GM06990 (cell line): ENCODE results near the gene CHIT1.
A peak's percentile ranks its signal among the peaks of the same experiment; 100 is the strongest.
"Not testable (repeated sequence)": the region's sequence is repeated elsewhere in the genome, so short reads cannot be mapped to it uniquely, and the experiment has no call there.

Experiments
- DNase-seq: peaks from one replicate; pipeline ENCODE4 v3.0.0-alpha.2; 2011; ENCODE audit not compliant: insufficient read length; ENCODE audit errors: extremely low read depth
- H3K27me3 ChIP-seq: replicated peaks from 2 replicates; pipeline ENCODE4 v1.6.0; 2011; ENCODE audit warnings: low read length; ENCODE audit not compliant: control insufficient read depth, insufficient read depth
- H3K36me3 ChIP-seq: 2 replicates; pipeline ENCODE4 v1.5.1; 2011; ENCODE audit warnings: low read length; ENCODE audit not compliant: control insufficient read depth, insufficient read depth
- H3K4me3 ChIP-seq: replicated peaks from 2 replicates; pipeline ENCODE4 v1.5.1; 2011; ENCODE audit warnings: low read depth, mild to moderate bottlenecking, control low read depth, low read length
- CTCF ChIP-seq: IDR thresholded peaks from 2 replicates; pipeline ENCODE4 v1.5.1; 2011; ENCODE audit warnings: low read length, control low read depth, mild to moderate bottlenecking, inconsistent platforms; ENCODE audit not compliant: insufficient read depth, poor library complexity, severe bottlenecking

CHIT1 gene

GRCh38 chr1:203267912-203268311 is 38.4 kb upstream of the CHIT1 start:
- DNase-seq: no peak
- H3K36me3 ChIP-seq: peaks cover 2% of the 10 kb centered on the region
- H3K27me3 ChIP-seq: no peaks in the 10 kb centered on the region
- H3K4me3 ChIP-seq: peak overlapping the region; percentile 64; the same call in 1 of the 2 replicates
- no peak for TF ChIP-seq CTCF

- Histone ChIP-seq H3K27me3 (no peaks in the 10 kb centered on the region), H3K36me3 (peaks cover 2% of the 10 kb centered on the region), H3K4me3 (peak overlapping the region; percentile 64)
- TF ChIP-seq CTCF: peak; percentile 90
- peak; percentile 81 for DNase-seq
Observed at GRCh38 chr1:203267347-203267846, 37.9 kb upstream of the CHIT1 start.

- DNase-seq, H3K36me3 ChIP-seq, H3K4me3 ChIP-seq, H3K27me3 ChIP-seq: not testable (repeated sequence)
Observed at GRCh38 chr1:203266140-203266539, 36.7 kb upstream of the CHIT1 start.

GRCh38 chr1:203265541-203265940 is 36.1 kb upstream of the CHIT1 start:
- no peak for DNase-seq
- Histone ChIP-seq H3K4me3 (no peak overlapping the region), H3K27me3 (no peaks in the 10 kb centered on the region), H3K36me3 (peaks cover 2% of the 10 kb centered on the region)
- TF ChIP-seq CTCF: no peak

- Histone ChIP-seq H3K36me3 (no peaks in the 10 kb centered on the region), H3K27me3 (no peaks in the 10 kb centered on the region), H3K4me3 (no peak overlapping the region)
- no peak for TF ChIP-seq CTCF
- DNase-seq: no peak
Observed at GRCh38 chr1:203264052-203264501, 34.6 kb upstream of the CHIT1 start.

GRCh38 chr1:203263496-203263895 is 34.0 kb upstream of the CHIT1 start:
- H3K4me3 ChIP-seq: no peak overlapping the region

GRCh38 chr1:203256636-203257035 is 27.2 kb upstream of the CHIT1 start:
- H3K36me3 ChIP-seq, H3K4me3 ChIP-seq, H3K27me3 ChIP-seq, DNase-seq: not testable (repeated sequence)

More at GRCh38 chr1:203263496-203263895, 34.0 kb upstream of the CHIT1 start:
- TF ChIP-seq CTCF: peak; percentile 17
- DNase-seq: no peak
- Histone ChIP-seq H3K27me3 (no peaks in the 10 kb centered on the region), H3K36me3 (no peaks in the 10 kb centered on the region)

- not testable (repeated sequence) for DNase-seq, H3K4me3 ChIP-seq, H3K36me3 ChIP-seq, H3K27me3 ChIP-seq
Observed at GRCh38 chr1:203254782-203255181, 25.3 kb upstream of the CHIT1 start.
